ENCODE data around the gene MRPL28. TPM values are rescaled to one million over a fixed set of nuclear protein-coding genes. Genes with fewer than 3 reads are reported as not detected.

Gene MRPL28
- total and polyA plus RNA-seq, 4 donors: 31.9 to 98.9 (median 77.2) TPM

DNA sequence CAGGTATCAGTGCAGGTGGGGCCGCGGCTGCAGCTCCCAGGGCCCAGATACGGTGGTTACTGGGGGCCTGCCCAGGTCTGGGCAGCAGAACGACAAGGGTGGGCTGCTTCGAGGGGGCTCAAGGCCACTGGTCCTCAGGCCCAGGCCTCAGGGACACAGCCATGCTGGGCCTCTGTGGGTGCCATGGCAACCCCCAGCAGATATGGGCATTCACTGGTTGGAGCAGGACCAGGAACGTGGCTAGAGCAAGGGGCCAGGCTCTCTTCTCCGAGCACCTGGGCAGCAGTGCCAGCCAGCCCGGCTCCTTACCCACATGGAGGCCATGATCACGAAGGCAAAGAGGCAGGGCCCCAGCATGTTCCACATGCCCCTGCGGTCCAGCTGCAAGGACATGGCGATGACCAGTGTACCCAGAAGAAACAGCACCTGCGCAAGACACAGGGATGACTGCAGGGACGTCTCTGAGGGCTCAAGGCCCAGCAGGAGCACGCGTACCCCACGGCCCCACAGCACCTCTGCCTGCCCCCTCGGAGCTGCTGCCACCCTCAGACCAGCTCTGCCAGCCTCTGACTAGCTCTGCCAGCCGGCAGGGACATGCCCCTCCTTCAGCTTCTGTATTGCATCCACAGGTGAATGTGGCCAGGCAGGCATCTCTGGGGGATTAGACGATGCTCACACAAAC, 2.1 kb upstream of the MRPL28 start:
- no peak overlapping the region for H3K27ac ChIP-seq (ENCODE audit: low read depth in 1 of 2, low read length in 1 of 2)
- peaks cover 4 to 72% (median 11%) of the 10 kb centered on the region in 4 donors for H3K36me3 ChIP-seq (ENCODE audit: control insufficient read depth in 4 of 4, insufficient read depth in 4 of 4, low read length in 4 of 4)
- H3K9ac ChIP-seq (ENCODE audit: insufficient read depth in 1 of 2, low read length in 2 of 2): no peak overlapping the region
- no peak for DNase-seq
- WGBS, 2 donors: 92% methylated on average over 19 of the region's 19 CpGs
- no peak for ATAC-seq (ENCODE audit: insufficient read depth, low FRiP score)
- peaks cover 0 to 14% (median 4%) of the 10 kb centered on the region in 5 donors for H3K4me1 ChIP-seq (ENCODE audit: control insufficient read depth in 5 of 5, insufficient read depth in 5 of 5, low read length in 5 of 5)
- H3K9me3 ChIP-seq (ENCODE audit: control insufficient read depth in 4 of 4, insufficient read depth in 3 of 4, low read length in 3 of 4): no peaks in the 10 kb centered on the region
- no peaks in the 10 kb centered on the region for H3K27me3 ChIP-seq (ENCODE audit: control insufficient read depth in 3 of 3, insufficient read depth in 3 of 3, low read length in 2 of 3)
- TF ChIP-seq, protein P1, sequence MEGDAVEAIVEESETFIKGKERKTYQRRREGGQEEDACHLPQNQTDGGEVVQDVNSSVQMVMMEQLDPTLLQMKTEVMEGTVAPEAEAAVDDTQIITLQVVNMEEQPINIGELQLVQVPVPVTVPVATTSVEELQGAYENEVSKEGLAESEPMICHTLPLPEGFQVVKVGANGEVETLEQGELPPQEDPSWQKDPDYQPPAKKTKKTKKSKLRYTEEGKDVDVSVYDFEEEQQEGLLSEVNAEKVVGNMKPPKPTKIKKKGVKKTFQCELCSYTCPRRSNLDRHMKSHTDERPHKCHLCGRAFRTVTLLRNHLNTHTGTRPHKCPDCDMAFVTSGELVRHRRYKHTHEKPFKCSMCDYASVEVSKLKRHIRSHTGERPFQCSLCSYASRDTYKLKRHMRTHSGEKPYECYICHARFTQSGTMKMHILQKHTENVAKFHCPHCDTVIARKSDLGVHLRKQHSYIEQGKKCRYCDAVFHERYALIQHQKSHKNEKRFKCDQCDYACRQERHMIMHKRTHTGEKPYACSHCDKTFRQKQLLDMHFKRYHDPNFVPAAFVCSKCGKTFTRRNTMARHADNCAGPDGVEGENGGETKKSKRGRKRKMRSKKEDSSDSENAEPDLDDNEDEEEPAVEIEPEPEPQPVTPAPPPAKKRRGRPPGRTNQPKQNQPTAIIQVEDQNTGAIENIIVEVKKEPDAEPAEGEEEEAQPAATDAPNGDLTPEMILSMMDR (IDR thresholded peaks at IDR 0.05; ENCODE audit: control extremely low read depth, extremely low read depth): no peak
- H3K4me3 ChIP-seq: no peak overlapping the region

DNA sequence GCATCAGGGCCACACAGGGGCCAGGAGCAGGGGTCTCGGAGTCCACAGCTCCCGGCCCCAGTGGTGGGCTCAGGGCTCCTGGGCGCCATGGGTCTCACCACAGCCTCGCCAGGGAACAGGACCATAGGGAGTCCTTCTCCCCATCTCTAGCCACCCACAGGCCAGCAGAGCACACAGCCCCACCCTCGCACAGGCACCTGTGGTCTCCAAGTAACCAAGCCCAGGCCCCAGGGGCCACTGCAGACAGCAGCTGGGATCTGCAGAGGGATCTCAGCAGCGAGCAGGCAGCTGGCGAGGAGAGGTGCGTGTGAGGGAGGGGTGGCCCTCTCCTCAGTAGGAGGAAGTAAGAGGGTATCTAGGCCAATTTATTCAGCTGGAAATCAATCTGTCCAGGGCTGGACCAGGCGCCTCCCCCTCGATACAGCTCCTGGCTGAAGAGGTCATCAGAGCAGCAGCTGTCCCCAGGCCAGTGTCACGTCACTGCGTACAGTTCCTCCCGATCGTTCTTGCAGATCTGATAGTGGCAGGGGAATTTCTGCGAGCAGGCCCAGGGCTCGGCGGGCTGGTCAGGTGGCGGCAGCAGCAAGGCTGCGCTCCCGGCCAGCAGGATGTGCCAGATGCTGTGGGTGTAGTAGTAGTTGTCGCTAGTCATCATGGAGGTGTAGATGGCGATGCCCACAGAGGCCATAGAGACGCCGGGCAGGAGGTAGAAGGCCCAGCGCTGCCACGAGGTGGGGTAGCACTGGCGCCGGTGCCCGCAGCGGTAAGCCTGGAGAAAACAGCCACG, 1.4 kb upstream of the MRPL28 start:
- Histone ChIP-seq H3K9me3 (ENCODE audit: control insufficient read depth in 4 of 4, insufficient read depth in 3 of 4, low read length in 3 of 4) (no peaks in the 10 kb centered on the region), H3K4me3 (no peak overlapping the region), H3K36me3 (ENCODE audit: control insufficient read depth in 4 of 4, insufficient read depth in 4 of 4, low read length in 4 of 4) (peaks cover 6 to 71% (median 16%) of the 10 kb centered on the region in 4 donors), H3K9ac (ENCODE audit: insufficient read depth in 1 of 2, low read length in 2 of 2) (no peak overlapping the region), H3K4me1 (ENCODE audit: control insufficient read depth in 5 of 5, insufficient read depth in 5 of 5, low read length in 5 of 5) (peaks cover 0 to 14% (median 4%) of the 10 kb centered on the region in 5 donors), H3K27me3 (ENCODE audit: control insufficient read depth in 3 of 3, insufficient read depth in 3 of 3, low read length in 2 of 3) (no peaks in the 10 kb centered on the region), H3K27ac (ENCODE audit: low read depth in 1 of 2, low read length in 1 of 2) (no peak overlapping the region)
- ATAC-seq (ENCODE audit: insufficient read depth, low FRiP score): no peak
- WGBS, 2 donors: 90 to 92% methylated on average over 30 to 31 of the region's 31 CpGs
- TF ChIP-seq, protein P1 (IDR thresholded peaks at IDR 0.05; ENCODE audit: control extremely low read depth, extremely low read depth): no peak
- DNase-seq: no peak

DNA sequence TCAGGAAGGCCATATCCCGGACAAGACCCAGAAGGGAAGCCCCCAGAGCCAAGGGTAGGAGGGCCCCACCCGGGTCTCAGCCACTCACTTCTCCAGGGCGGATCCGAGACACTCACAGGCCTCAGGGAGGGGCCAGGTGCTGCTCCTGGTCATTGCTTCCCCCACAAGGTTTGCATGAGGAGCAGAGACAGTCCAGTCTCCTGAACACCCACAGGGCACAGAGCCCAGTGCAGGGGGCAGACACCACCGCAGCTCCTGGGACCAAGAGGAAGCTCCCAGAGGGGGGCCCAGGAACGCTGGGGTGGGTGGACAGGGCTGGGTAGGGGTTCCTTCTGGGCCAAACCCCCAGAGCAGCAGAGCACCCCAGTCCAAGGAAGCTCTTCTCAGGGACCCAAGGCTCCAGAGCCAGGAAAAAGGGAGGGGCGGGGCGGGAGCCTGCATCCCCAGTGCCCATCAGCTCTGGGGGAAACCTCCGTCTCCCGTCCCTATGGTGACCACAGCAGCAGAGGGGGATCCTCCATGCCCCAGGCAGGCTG, 709 bp upstream of the MRPL28 start:
- no peak overlapping the region for H3K4me3 ChIP-seq
- peaks cover 0 to 14% (median 4%) of the 10 kb centered on the region in 5 donors for H3K4me1 ChIP-seq (ENCODE audit: control insufficient read depth in 5 of 5, insufficient read depth in 5 of 5, low read length in 5 of 5)
- 45 to 59% methylated on average over 10 of the region's 10 CpGs for WGBS, 2 donors
- peaks cover 8 to 68% (median 16%) of the 10 kb centered on the region in 4 donors for H3K36me3 ChIP-seq (ENCODE audit: control insufficient read depth in 4 of 4, insufficient read depth in 4 of 4, low read length in 4 of 4)
- no peak overlapping the region for H3K9ac ChIP-seq (ENCODE audit: insufficient read depth in 1 of 2, low read length in 2 of 2)
- H3K27ac ChIP-seq (ENCODE audit: low read depth in 1 of 2, low read length in 1 of 2): peak overlapping the region in 1 of 2 donors; percentile 18
- TF ChIP-seq, protein P1 (IDR thresholded peaks at IDR 0.05; ENCODE audit: control extremely low read depth, extremely low read depth): no peak
- ATAC-seq (ENCODE audit: insufficient read depth, low FRiP score) (no peak), DNase-seq (no peak)
- H3K27me3 ChIP-seq (ENCODE audit: control insufficient read depth in 3 of 3, insufficient read depth in 3 of 3, low read length in 2 of 3): no peaks in the 10 kb centered on the region
- H3K9me3 ChIP-seq (ENCODE audit: control insufficient read depth in 4 of 4, insufficient read depth in 3 of 4, low read length in 3 of 4): peaks cover 0 to 3% (median 0%) of the 10 kb centered on the region in 4 donors
